ENCODE results near the gene PPP1R14B. TPM values are rescaled to one million over a fixed set of nuclear protein-coding genes. Genes with fewer than 3 reads are reported as not detected.

PPP1R14B gene
- total and polyA plus RNA-seq, 2 donors (not counting 3 experiments of a cell fraction or from before 2014, with no cell fraction given) = 308 to 431 TPM

DNA sequence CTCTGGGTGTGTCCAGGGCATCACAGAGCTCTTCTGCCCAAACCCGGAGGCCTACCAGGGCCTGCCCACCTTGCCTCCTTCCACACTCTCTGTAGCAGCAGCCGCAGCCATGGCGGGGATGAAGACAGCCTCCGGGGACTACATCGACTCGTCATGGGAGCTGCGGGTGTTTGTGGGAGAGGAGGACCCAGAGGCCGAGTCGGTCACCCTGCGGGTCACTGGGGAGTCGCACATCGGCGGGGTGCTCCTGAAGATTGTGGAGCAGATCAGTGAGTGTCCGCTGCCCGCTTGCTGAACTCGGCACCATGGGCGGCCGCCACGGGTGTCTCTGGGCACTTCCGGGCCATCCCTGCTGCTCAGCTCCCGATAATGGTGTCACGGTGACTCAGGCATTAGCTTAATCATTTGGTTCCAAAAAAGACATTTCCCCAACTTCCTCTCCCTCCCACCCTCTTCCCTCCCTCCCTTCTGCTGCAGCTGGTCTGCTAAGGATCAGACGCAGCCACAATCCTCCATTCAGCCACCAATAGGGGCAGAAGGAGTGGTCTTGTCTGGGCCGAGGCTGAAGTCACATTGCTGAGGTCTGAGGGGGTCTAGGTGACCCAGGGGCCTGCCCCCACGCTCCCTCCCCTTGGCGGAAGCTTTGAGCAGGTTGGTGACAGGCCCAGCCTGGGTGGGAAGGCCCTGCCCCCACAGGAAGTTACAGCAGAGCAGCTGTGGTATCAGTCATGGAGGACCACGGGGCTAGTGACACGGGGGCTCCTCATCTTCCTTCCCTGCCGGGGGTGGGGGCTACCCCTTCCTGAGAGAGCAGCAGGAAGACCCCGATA lies 39.3 kb downstream of the PPP1R14B start:
- CTCF ChIA-PET = interaction anchor here (0.9 to 11.5 kb wide), 13 partner anchors 9 to 146 kb away, joined by 3 to 413 read pairs (median 9); partner anchors contain the start of genes CATSPERZ, DNAJC4, ESRRA and NUDT22
- H3K9me3 ChIP-seq (replicated peaks; ENCODE audit: control insufficient read depth, insufficient read depth, low read length) = no peaks in the 10 kb centered on the region

More for the DNA sequence above, 39.3 kb downstream of the PPP1R14B start:
- intact Hi-C loops (cut with micrococcal nuclease) = loop anchor here (1.0 kb wide), 4 partner anchors 19 to 34 kb away; partner anchors contain the start of genes DNAJC4, FKBP2, NUDT22 and STIP1
- Histone ChIP-seq H3K27me3 (ENCODE audit: control insufficient read depth in 2 of 2, insufficient read depth in 2 of 2, low read length in 2 of 2) (no peaks in the 10 kb centered on the region), H3K27ac (ENCODE audit: insufficient read depth, low read depth, low read length) (peak overlapping the region; percentile 91), H3K4me2 (ENCODE audit: insufficient read depth, low read length) (peak overlapping the region; percentile 75), H4K20me1 (replicated peaks; ENCODE audit: control insufficient read depth, extremely low read depth, insufficient read depth, low read length) (no peaks in the 10 kb centered on the region), H3K4me1 (ENCODE audit: control insufficient read depth, extremely low read depth, insufficient read depth, low read length) (peaks cover 34% of the 10 kb centered on the region), H2AFZ (ENCODE audit: low read depth, low read length) (no peak overlapping the region), H3K4me3 (replicated peaks in 1 of 3; ENCODE audit: insufficient read depth in 1 of 3, low read depth in 1 of 3, low read length in 3 of 3) (peak overlapping the region; percentile 6 to 42 (median 18)), H3K9ac (replicated peaks; ENCODE audit: extremely low read depth, insufficient read depth, low read length) (peak overlapping the region; percentile 71), H3K9me1 (replicated peaks; ENCODE audit: control insufficient read depth, extremely low read depth, insufficient read depth, low read length) (no peaks in the 10 kb centered on the region), H3K36me3 (ENCODE audit: control insufficient read depth in 2 of 2, extremely low read depth in 1 of 2, insufficient read depth in 2 of 2, low read length in 2 of 2) (peaks cover 8 to 23% of the 10 kb centered on the region in 2 experiments), H3K79me2 (ENCODE audit: control insufficient read depth, insufficient read depth, low read length) (peaks cover 12% of the 10 kb centered on the region)
- no TSS peak for BruUV-seq (replicated peaks)
- FAIRE-seq = peak; percentile 98
- POLR2A ChIA-PET = interaction anchor here (0.5 to 1.6 kb wide), 4 partner anchors 11 to 60 kb away, joined by 3 to 12 read pairs (median 5); partner anchors contain the start of genes NUDT22, STIP1 and TRPT1
- TF ChIP-seq EZH2 (IDR thresholded peaks at IDR 0.05; ENCODE audit: borderline replicate concordance, low read depth, low read length, severe bottlenecking) (no peak), GATA2 (IDR thresholded peaks at IDR 0.05; ENCODE audit: insufficient read depth, insufficient read length, low read depth, low read length) (peak; percentile 59), JUN (IDR thresholded peaks at IDR 0.05; ENCODE audit: borderline replicate concordance, insufficient read depth, insufficient read length, low read depth) (peak; percentile 37), FOS (IDR thresholded peaks at IDR 0.05; ENCODE audit: borderline replicate concordance, insufficient read depth, low read length) (peak; percentile 57), MYC (IDR thresholded peaks at IDR 0.05; ENCODE audit: low read depth, low read length) (peak; percentile 39), POLR2A (IDR thresholded peaks at IDR 0.05; ENCODE audit: low read depth, low read length) (peak; percentile 68), POLR2AphosphoS5 (IDR thresholded peaks at IDR 0.05; ENCODE audit: insufficient read depth, low read depth, low read length) (peak; percentile 74)
- TF ChIP-seq, protein P1, sequence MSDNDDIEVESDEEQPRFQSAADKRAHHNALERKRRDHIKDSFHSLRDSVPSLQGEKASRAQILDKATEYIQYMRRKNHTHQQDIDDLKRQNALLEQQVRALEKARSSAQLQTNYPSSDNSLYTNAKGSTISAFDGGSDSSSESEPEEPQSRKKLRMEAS (IDR thresholded peaks at IDR 0.05; ENCODE audit: insufficient read depth, insufficient read length) = no peak
- TF ChIP-seq, protein P2, sequence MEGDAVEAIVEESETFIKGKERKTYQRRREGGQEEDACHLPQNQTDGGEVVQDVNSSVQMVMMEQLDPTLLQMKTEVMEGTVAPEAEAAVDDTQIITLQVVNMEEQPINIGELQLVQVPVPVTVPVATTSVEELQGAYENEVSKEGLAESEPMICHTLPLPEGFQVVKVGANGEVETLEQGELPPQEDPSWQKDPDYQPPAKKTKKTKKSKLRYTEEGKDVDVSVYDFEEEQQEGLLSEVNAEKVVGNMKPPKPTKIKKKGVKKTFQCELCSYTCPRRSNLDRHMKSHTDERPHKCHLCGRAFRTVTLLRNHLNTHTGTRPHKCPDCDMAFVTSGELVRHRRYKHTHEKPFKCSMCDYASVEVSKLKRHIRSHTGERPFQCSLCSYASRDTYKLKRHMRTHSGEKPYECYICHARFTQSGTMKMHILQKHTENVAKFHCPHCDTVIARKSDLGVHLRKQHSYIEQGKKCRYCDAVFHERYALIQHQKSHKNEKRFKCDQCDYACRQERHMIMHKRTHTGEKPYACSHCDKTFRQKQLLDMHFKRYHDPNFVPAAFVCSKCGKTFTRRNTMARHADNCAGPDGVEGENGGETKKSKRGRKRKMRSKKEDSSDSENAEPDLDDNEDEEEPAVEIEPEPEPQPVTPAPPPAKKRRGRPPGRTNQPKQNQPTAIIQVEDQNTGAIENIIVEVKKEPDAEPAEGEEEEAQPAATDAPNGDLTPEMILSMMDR (IDR thresholded peaks at IDR 0.05; ENCODE audit: extremely low read depth in 1 of 2, insufficient read depth in 1 of 2, low read depth in 1 of 2, low read length in 2 of 2) = no peak
- dilution Hi-C loops (cut with MboI; ENCODE audit: extremely low pct_ligation_motif_present, low sequenced_read_pairs) = no loop called here
- DNase-seq (ENCODE audit: low read depth, low spot score) = peak; percentile 76
